Measurements from ENCODE around the gene HIVEP3. TPM values are rescaled to one million over a fixed set of nuclear protein-coding genes. Genes with fewer than 3 reads are reported as not detected.

Gene HIVEP3
- polyA plus RNA-seq, 6 donors from 2014 or later: 0.83 to 2.1 (median 1.3) TPM

GRCh38 chr1:41530411-41530810 lies 388.3 kb downstream of the HIVEP3 start:
- no peak overlapping the region for H3K4me3 Mint-ChIP-seq
- H3K9me3 Mint-ChIP-seq: peaks cover 0 to 8% (median 0%) of the 10 kb centered on the region in 7 donors
- no peak for DNase-seq
- peaks cover 0 to 14% of the 10 kb centered on the region in 2 donors for H3K36me3 Mint-ChIP-seq
- no peak for ATAC-seq (ENCODE audit: low read depth in 2 of 2)
- peak overlapping the region in 3 of 6 donors; percentile 38 to 83 (median 64) for H3K27ac Mint-ChIP-seq
- H3K27me3 Mint-ChIP-seq: no peaks in the 10 kb centered on the region
- peaks cover 10 to 64% (median 18%) of the 10 kb centered on the region in 3 donors for H3K4me1 Mint-ChIP-seq

GRCh38 chr1:41529621-41530395 lies 388.9 kb downstream of the HIVEP3 start:
- H3K27me3 Mint-ChIP-seq: no peaks in the 10 kb centered on the region
- H3K27ac Mint-ChIP-seq: peak overlapping the region in 4 of 6 donors; percentile 31 to 83 (median 43)
- H3K4me1 Mint-ChIP-seq: peaks cover 7 to 64% (median 16%) of the 10 kb centered on the region in 3 donors
- DNase-seq: no peak
- no peak for ATAC-seq (ENCODE audit: low read depth in 2 of 2)
- H3K36me3 Mint-ChIP-seq: peaks cover 0 to 14% of the 10 kb centered on the region in 2 donors
- H3K9me3 Mint-ChIP-seq: peaks cover 0 to 8% (median 0%) of the 10 kb centered on the region in 7 donors
- no peak overlapping the region for H3K4me3 Mint-ChIP-seq

GRCh38 chr1:41528726-41529605 lies 389.8 kb downstream of the HIVEP3 start:
- Mint-ChIP-seq H3K36me3 (peaks cover 0 to 7% of the 10 kb centered on the region in 2 donors), H3K27ac (peak overlapping the region in 3 of 6 donors; percentile 61 to 86 (median 83)), H3K27me3 (no peaks in the 10 kb centered on the region), H3K4me1 (peaks cover 3 to 59% (median 14%) of the 10 kb centered on the region in 3 donors), H3K9me3 (peaks cover 0 to 8% (median 0%) of the 10 kb centered on the region in 7 donors), H3K4me3 (no peak overlapping the region)
- no peak for DNase-seq
- ATAC-seq (ENCODE audit: low read depth in 2 of 2): no peak

- Mint-ChIP-seq H3K4me3 (no peak overlapping the region), H3K27ac (peak overlapping the region in 2 of 6 donors; percentile 35 to 83), H3K27me3 (no peaks in the 10 kb centered on the region), H3K36me3 (no peaks in the 10 kb centered on the region), H3K9me3 (peaks cover 0 to 8% (median 0%) of the 10 kb centered on the region in 7 donors), H3K4me1 (peaks cover 3 to 51% (median 7%) of the 10 kb centered on the region in 3 donors)
- ATAC-seq (ENCODE audit: low read depth in 2 of 2): no peak
- no peak for DNase-seq
Observed at GRCh38 chr1:41528106-41528505, 390.6 kb downstream of the HIVEP3 start.

GRCh38 chr1:41526956-41527561 lies 391.7 kb downstream of the HIVEP3 start:
- H3K36me3 Mint-ChIP-seq: no peaks in the 10 kb centered on the region
- peaks cover 0 to 8% (median 0%) of the 10 kb centered on the region in 7 donors for H3K9me3 Mint-ChIP-seq
- peak overlapping the region in 4 of 6 donors; percentile 38 to 72 (median 50) for H3K27ac Mint-ChIP-seq
- ATAC-seq (ENCODE audit: low read depth in 2 of 2): no peak
- no peak overlapping the region for H3K4me3 Mint-ChIP-seq
- DNase-seq: no peak
- peaks cover 3 to 45% (median 7%) of the 10 kb centered on the region in 3 donors for H3K4me1 Mint-ChIP-seq
- no peaks in the 10 kb centered on the region for H3K27me3 Mint-ChIP-seq

- Mint-ChIP-seq H3K27ac (peak overlapping the region in 2 of 6 donors; percentile 36 to 60), H3K27me3 (no peaks in the 10 kb centered on the region), H3K4me3 (no peak overlapping the region), H3K4me1 (peaks cover 3 to 36% (median 4%) of the 10 kb centered on the region in 3 donors), H3K9me3 (peaks cover 0 to 8% (median 0%) of the 10 kb centered on the region in 7 donors), H3K36me3 (no peaks in the 10 kb centered on the region)
- DNase-seq: no peak
- ATAC-seq (ENCODE audit: low read depth in 2 of 2): no peak
Observed at GRCh38 chr1:41525891-41526587, 392.7 kb downstream of the HIVEP3 start.

- Mint-ChIP-seq H3K4me3 (no peak overlapping the region), H3K36me3 (peaks cover 0 to 1% of the 10 kb centered on the region in 2 donors), H3K27me3 (no peaks in the 10 kb centered on the region), H3K9me3 (peaks cover 0 to 8% (median 0%) of the 10 kb centered on the region in 7 donors), H3K4me1 (peaks cover 0 to 30% (median 3%) of the 10 kb centered on the region in 3 donors), H3K27ac (peak overlapping the region in 2 of 6 donors; percentile 42 to 44)
- DNase-seq (no peak), ATAC-seq (ENCODE audit: low read depth in 2 of 2) (no peak)
Observed at GRCh38 chr1:41524676-41525675, 393.7 kb downstream of the HIVEP3 start.

- no peak for ATAC-seq (ENCODE audit: low read depth in 2 of 2)
- no peak for DNase-seq
- peak overlapping the region in 1 of 6 donors; percentile 32 for H3K27ac Mint-ChIP-seq
- H3K36me3 Mint-ChIP-seq: peaks cover 0 to 9% of the 10 kb centered on the region in 2 donors
- peaks cover 0 to 8% (median 0%) of the 10 kb centered on the region in 7 donors for H3K9me3 Mint-ChIP-seq
- peaks cover 9 to 29% (median 9%) of the 10 kb centered on the region in 3 donors for H3K4me1 Mint-ChIP-seq
- no peak overlapping the region for H3K4me3 Mint-ChIP-seq
- no peaks in the 10 kb centered on the region for H3K27me3 Mint-ChIP-seq
Observed at GRCh38 chr1:41523949-41524675, 394.6 kb downstream of the HIVEP3 start.

GRCh38 chr1:41523071-41523470 lies 395.7 kb downstream of the HIVEP3 start:
- H3K9me3 Mint-ChIP-seq: peaks cover 0 to 8% (median 0%) of the 10 kb centered on the region in 7 donors
- H3K36me3 Mint-ChIP-seq: peaks cover 0 to 9% of the 10 kb centered on the region in 2 donors
- DNase-seq (no peak), ATAC-seq (ENCODE audit: low read depth in 2 of 2) (no peak)
- no peak overlapping the region for H3K4me3 Mint-ChIP-seq
- H3K27me3 Mint-ChIP-seq: no peaks in the 10 kb centered on the region
- peaks cover 18 to 32% (median 19%) of the 10 kb centered on the region in 3 donors for H3K4me1 Mint-ChIP-seq
- peak overlapping the region in 2 of 6 donors; percentile 45 to 63 for H3K27ac Mint-ChIP-seq

GRCh38 chr1:41521766-41522165 lies 397.0 kb downstream of the HIVEP3 start:
- Mint-ChIP-seq H3K27me3 (no peaks in the 10 kb centered on the region), H3K4me1 (peaks cover 31 to 32% (median 32%) of the 10 kb centered on the region in 3 donors), H3K4me3 (no peak overlapping the region), H3K27ac (no peak overlapping the region), H3K36me3 (peaks cover 0 to 9% of the 10 kb centered on the region in 2 donors), H3K9me3 (peaks cover 0 to 3% (median 0%) of the 10 kb centered on the region in 7 donors)
- DNase-seq (no peak), ATAC-seq (ENCODE audit: low read depth in 2 of 2) (no peak)
